Adrenal gland (tissue), 5 donors: Measurements from ENCODE around the gene GPR6.

Source experiments
- POLR2A ChIP-seq, 2 donors: fragments of 450-650 bp; IDR thresholded peaks; one replicate each; pipeline ENCODE4 v1.6.1; 2017; ENCODE audit warnings: antibody characterized with exemption in 2 of 2, mild to moderate bottlenecking in 2 of 2, moderate library complexity in 1 of 2
- TF ChIP-seq, protein P1 (sequence below), 6 experiments: fragments of 450-650 bp in 4 of 6; fragments of 200-600 bp in 2 of 6; sonication (generic) in 1 of 6; IDR thresholded peaks; 1 replicate in 5 of 6; 2 replicates in 1 of 6; pipeline versions ENCODE4 v1.5.1 to v1.8.0; 2016 to 2021; ENCODE audit warnings: antibody characterized with exemption in 6 of 6, mild to moderate bottlenecking in 2 of 6, moderate library complexity in 1 of 6
- donor health status: DM: no; HTN: no; CAD: no.

DNA sequence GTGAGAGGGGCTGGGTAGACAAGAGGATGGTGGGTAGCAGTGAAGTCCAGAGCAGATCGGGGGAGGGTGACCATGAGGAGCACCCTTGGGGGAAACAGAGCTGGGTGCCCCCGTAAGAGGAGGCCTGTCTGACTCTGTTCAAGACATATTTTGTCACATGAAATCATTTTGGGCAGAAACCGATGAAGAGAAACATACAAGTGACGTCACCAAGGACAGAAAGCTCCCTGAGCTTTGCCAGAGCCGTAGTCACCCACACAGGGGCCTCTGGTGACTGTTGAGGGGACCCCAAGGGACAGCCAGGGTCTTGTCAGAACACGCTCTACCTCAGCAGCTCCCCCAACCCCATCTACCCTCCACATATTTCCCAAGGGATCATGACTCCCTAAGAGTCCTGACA is 39.2 kb downstream of the GPR6 start:
- TF ChIP-seq, protein P1, sequence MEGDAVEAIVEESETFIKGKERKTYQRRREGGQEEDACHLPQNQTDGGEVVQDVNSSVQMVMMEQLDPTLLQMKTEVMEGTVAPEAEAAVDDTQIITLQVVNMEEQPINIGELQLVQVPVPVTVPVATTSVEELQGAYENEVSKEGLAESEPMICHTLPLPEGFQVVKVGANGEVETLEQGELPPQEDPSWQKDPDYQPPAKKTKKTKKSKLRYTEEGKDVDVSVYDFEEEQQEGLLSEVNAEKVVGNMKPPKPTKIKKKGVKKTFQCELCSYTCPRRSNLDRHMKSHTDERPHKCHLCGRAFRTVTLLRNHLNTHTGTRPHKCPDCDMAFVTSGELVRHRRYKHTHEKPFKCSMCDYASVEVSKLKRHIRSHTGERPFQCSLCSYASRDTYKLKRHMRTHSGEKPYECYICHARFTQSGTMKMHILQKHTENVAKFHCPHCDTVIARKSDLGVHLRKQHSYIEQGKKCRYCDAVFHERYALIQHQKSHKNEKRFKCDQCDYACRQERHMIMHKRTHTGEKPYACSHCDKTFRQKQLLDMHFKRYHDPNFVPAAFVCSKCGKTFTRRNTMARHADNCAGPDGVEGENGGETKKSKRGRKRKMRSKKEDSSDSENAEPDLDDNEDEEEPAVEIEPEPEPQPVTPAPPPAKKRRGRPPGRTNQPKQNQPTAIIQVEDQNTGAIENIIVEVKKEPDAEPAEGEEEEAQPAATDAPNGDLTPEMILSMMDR (IDR thresholded peaks at IDR 0.05): no peak
- no peak for TF ChIP-seq POLR2A (IDR thresholded peaks at IDR 0.05)
